Neural progenitor cell (in vitro differentiated cells): ENCODE data around the gene NOC3L.

Experiments
- CTCF ChIP-seq: fragments of 200-600 bp; sonication (generic); IDR thresholded peaks from 2 replicates; pipeline ENCODE4 v1.5.1; 2017; ENCODE audit warnings: antibody characterized with exemption, mild to moderate bottlenecking
- EZH2 ChIP-seq: fragments of 200-600 bp; sonication (generic); IDR thresholded peaks from 2 replicates; pipeline ENCODE4 v1.6.1; 2017; ENCODE audit warnings: antibody characterized with exemption, mild to moderate bottlenecking, moderate library complexity
- EZH2phosphoT487 ChIP-seq: fragments of 200-600 bp; sonication (generic); IDR thresholded peaks from 2 replicates; pipeline ENCODE4 v1.6.1; 2017; ENCODE audit warnings: antibody characterized with exemption

- TF ChIP-seq CTCF (no peak), EZH2 (no peak), EZH2phosphoT487 (no peak)
These were observed 35.0 kb upstream of the NOC3L start for GRCh38 chr10:94397549-94398370.
